Bronchial epithelial cell (primary cell): ENCODE measurements around the gene DEPDC5. TPM values are rescaled to one million over a fixed set of nuclear protein-coding genes. Genes with fewer than 3 reads are reported as not detected.

Experiments used
- DNase-seq: peaks from one replicate; pipeline ENCODE4 v3.0.0-alpha.2; 2010; ENCODE audit warnings: low read depth
- FAIRE-seq: peaks from 2 replicates; lab custom pipeline; 2011; peaks lifted over from hg19 to GRCh38; lab: Jason Lieb, UNC
- H3K27me3 ChIP-seq: 2 replicates; pipeline ENCODE4 v1.5.1; 2011; ENCODE audit warnings: low read length; ENCODE audit not compliant: control insufficient read depth, insufficient read depth
- H3K36me3 ChIP-seq: 2 replicates; pipeline ENCODE4 v1.5.1; 2011; ENCODE audit warnings: low read length; ENCODE audit not compliant: control insufficient read depth, insufficient read depth
- H3K4me3 ChIP-seq: 2 replicates; pipeline ENCODE4 v1.5.1; 2011; ENCODE audit warnings: mild to moderate bottlenecking, low read depth, low read length, control low read depth
- total RNA-seq: library from RNA; depleted of rRNA; stranded (reverse); fragments of >200 nt; gene quantifications from 2 replicates; pipeline ENCODE4 v1.2.1, GENCODE V29; 2014
- TF ChIP-seq, protein P1 (sequence below): IDR thresholded peaks from 2 replicates; pipeline ENCODE4 v1.5.1; 2011; ENCODE audit warnings: mild to moderate bottlenecking, moderate library complexity, low read length, control low read depth, inconsistent platforms; ENCODE audit not compliant: insufficient read depth, severe bottlenecking

The DEPDC5 gene
- total RNA-seq, 1 donor from 2014 or later: 6.8 TPM

DNA sequence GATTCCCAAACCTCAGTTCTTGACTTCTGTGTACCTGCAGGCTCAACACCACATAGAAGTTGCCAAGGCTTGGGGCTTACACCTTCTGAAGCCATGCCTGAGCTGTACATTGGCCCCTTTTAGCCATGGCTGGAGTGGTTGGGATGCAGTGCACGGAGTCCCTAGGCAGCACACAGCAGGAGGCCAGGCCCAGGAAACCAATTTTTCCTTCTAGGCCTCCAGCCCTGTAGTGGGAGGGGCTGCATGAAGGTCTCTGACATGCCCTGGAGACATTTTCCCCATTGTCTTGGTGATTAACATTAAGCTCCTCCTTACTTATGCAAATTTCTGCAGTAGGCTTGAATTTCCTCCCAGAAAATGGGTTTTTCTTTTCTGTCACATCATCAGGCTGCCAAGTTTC, 94.6 kb downstream of the DEPDC5 start:
- Histone ChIP-seq H3K4me3 (no peak overlapping the region), H3K36me3 (peaks cover 10% of the 10 kb centered on the region), H3K27me3 (no peaks in the 10 kb centered on the region)
- no peak for FAIRE-seq
- TF ChIP-seq, protein P1, sequence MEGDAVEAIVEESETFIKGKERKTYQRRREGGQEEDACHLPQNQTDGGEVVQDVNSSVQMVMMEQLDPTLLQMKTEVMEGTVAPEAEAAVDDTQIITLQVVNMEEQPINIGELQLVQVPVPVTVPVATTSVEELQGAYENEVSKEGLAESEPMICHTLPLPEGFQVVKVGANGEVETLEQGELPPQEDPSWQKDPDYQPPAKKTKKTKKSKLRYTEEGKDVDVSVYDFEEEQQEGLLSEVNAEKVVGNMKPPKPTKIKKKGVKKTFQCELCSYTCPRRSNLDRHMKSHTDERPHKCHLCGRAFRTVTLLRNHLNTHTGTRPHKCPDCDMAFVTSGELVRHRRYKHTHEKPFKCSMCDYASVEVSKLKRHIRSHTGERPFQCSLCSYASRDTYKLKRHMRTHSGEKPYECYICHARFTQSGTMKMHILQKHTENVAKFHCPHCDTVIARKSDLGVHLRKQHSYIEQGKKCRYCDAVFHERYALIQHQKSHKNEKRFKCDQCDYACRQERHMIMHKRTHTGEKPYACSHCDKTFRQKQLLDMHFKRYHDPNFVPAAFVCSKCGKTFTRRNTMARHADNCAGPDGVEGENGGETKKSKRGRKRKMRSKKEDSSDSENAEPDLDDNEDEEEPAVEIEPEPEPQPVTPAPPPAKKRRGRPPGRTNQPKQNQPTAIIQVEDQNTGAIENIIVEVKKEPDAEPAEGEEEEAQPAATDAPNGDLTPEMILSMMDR: no peak
- DNase-seq: no peak

DNA sequence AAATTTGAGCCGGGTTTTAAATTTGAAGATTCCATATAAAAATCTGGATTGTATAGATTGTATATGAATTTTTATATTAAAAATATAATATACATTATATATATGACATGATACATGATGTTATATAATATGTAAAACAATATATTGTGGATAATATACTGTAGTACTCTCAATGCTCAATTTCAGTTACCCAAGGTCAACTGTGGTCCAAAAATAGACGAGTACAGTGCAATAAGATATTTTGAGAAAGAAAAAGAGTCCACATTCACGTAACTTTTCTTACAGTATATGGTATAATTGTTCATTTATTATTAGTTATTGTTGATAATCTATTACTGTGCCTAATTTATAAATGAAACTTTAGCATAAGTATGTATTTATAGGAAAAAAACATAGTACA, 96.3 kb downstream of the DEPDC5 start:
- H3K36me3 ChIP-seq: peaks cover 4% of the 10 kb centered on the region
- DNase-seq: no peak
- no peaks in the 10 kb centered on the region for H3K27me3 ChIP-seq
- H3K4me3 ChIP-seq: no peak overlapping the region
- TF ChIP-seq, protein P1: no peak
- no peak for FAIRE-seq

DNA sequence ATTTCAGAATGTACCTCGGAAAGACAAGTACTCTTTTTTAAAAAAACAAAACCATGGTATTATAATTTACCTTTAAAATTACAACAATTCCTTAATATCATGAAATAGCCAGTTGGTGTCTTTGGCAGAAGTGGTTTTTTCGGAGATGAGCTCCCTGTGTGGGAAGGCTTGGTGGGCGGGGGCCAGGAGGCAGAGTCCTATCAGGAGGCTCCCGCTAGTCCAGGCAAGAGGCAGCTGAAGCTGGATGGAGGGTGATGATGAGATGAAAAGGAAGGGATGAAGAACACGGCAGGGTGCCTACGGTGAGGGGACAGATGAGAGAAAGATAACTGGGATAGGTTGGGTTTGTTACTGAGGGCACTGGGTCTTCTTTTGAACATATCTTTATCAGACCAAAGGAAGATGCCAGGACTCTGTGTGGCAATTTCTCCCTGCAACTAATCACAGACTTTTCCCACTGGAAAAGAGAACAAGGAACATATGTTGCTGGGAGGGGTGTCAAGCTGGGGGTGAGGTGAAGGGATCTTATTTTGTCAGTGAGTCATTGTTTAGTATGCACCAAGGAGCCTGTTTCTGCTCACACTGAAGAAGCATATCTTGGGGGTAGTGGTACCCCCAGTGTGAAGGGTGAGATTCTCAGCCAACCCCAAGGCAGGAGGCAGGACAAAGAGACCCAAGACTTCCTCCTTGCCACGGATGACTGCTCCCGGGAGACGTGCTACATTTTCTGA, 99.0 kb downstream of the DEPDC5 start:
- no peak for FAIRE-seq
- TF ChIP-seq, protein P1: no peak
- peaks cover 2% of the 10 kb centered on the region for H3K36me3 ChIP-seq
- no peaks in the 10 kb centered on the region for H3K27me3 ChIP-seq
- H3K4me3 ChIP-seq: no peak overlapping the region
- no peak for DNase-seq

DNA sequence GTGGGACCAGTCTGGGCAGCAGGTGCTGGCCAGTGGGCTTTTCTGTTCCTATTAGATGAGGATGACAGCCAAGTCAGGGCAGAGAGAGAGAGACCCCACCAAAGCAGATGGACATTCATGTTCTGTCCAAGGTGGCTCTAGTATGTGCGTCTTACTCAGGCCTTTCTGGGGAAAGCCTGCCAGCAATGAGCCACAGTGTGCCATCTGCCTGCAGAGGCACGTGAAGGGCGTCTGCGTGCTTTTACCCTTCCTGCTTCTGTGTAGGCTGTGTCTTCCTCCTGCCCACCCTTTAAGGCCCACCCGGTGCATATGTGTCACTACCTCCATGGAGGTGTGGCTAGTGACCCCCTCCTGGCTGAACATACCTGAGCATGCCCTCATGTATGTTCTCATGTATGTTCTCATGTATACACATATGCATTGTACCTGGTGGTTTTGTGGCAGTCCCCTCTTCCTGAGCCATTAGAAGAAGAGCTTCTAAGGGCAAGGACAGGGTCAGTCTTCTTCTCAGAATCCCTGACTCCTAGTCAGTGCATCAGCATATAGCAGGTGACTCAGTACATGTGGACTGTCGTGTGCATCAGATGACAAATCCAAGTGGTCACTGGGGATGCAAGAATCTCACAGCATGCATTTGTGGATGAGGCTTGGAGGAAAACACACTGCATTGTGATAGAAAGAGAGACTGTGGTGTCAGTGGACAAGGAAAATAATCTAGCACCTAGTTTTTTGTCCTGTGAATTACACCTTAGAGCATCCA, 100.1 kb downstream of the DEPDC5 start:
- FAIRE-seq (no peak), DNase-seq (no peak)
- TF ChIP-seq, protein P1: no peak
- H3K27me3 ChIP-seq: no peaks in the 10 kb centered on the region
- peaks cover 2% of the 10 kb centered on the region for H3K36me3 ChIP-seq
- no peak overlapping the region for H3K4me3 ChIP-seq

DNA sequence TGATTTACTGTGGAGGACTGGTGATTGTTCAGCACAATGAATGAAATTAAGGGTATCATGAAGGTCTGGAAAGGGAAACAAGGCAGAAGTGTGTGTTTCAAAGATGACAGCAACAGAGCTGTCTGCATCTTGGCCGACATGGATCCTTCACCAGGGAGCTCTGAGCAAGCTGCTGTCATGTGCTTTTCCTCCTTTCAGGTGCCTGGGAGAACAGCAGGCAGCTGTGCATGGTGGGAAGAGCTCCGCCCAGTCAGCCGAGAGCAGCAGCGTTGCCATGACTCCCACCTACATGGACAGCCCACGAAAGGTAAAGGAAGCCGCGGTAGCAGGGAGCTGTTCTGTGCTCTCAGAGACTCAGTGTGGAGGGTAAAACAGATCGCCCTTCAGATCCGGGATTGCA, 103.4 kb downstream of the DEPDC5 start:
- DNase-seq: peak; percentile 65
- Histone ChIP-seq H3K36me3 (no peaks in the 10 kb centered on the region), H3K27me3 (no peaks in the 10 kb centered on the region), H3K4me3 (no peak overlapping the region)
- FAIRE-seq: peak; percentile 75
- TF ChIP-seq, protein P1: no peak
